ENCODE results near the gene ELMO3.
A peak's percentile ranks its signal among the peaks of the same experiment; 100 is the strongest.

ELMO3 gene

DNA sequence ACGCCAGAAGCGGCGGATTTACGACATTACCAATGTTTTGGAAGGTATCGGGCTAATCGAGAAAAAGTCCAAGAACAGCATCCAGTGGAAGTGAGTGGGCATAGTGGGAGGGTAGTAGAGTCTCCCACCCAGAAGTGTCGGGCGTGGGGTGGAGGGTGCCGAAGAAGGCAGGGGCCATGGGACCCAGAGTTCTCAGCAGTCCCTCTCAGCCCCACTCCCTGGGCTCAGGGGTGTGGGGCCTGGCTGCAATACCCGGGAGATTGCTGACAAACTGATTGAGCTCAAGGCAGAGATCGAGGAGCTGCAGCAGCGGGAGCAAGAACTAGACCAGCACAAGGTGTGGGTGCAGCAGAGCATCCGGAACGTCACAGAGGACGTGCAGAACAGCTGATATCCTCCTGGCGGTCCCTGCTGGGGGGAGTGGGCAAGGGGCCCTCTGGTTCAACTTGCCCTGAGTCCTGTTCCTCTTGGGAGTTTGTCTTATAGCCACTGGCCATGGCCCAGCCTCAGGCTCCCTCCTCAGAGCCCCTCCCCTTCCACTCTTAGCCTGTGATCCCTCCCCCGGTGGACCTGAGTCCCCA, 6.1 kb upstream of the ELMO3 start:
- DNase-seq (ENCODE audit: low read depth), result no peak
- TF ChIP-seq, protein P1, sequence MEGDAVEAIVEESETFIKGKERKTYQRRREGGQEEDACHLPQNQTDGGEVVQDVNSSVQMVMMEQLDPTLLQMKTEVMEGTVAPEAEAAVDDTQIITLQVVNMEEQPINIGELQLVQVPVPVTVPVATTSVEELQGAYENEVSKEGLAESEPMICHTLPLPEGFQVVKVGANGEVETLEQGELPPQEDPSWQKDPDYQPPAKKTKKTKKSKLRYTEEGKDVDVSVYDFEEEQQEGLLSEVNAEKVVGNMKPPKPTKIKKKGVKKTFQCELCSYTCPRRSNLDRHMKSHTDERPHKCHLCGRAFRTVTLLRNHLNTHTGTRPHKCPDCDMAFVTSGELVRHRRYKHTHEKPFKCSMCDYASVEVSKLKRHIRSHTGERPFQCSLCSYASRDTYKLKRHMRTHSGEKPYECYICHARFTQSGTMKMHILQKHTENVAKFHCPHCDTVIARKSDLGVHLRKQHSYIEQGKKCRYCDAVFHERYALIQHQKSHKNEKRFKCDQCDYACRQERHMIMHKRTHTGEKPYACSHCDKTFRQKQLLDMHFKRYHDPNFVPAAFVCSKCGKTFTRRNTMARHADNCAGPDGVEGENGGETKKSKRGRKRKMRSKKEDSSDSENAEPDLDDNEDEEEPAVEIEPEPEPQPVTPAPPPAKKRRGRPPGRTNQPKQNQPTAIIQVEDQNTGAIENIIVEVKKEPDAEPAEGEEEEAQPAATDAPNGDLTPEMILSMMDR (IDR thresholded peaks at IDR 0.05; ENCODE audit: control insufficient read depth, extremely low read depth, insufficient read depth), result no peak
- peak overlapping the region; percentile 95 for H3K4me3 ChIP-seq (ENCODE audit: low read depth, low read length)

DNA sequence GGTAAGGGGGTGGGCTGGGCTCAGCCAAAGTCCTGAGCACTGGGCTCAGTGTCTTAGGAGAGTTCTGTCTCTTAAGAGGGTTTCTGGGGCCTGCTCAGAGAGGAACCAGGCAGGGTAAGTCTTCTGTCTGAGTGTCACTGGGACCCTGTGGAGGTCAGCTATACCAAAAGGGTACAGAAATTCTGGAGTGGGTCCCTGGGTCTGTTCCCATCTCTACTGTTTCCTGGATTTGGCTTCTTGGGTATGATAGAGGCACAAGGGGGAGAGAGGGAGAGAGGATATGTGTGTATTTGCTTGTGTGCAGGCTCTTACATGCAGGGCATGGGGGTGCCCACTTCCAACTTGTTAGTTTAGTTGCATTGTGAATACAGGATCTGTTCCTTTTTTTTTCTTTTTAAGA, 5.4 kb upstream of the ELMO3 start:
- DNase-seq (ENCODE audit: low read depth), result no peak
- H3K4me3 ChIP-seq (ENCODE audit: low read depth, low read length), result peak overlapping the region; percentile 95
- TF ChIP-seq, protein P1 (IDR thresholded peaks at IDR 0.05; ENCODE audit: control insufficient read depth, extremely low read depth, insufficient read depth), result no peak

DNA sequence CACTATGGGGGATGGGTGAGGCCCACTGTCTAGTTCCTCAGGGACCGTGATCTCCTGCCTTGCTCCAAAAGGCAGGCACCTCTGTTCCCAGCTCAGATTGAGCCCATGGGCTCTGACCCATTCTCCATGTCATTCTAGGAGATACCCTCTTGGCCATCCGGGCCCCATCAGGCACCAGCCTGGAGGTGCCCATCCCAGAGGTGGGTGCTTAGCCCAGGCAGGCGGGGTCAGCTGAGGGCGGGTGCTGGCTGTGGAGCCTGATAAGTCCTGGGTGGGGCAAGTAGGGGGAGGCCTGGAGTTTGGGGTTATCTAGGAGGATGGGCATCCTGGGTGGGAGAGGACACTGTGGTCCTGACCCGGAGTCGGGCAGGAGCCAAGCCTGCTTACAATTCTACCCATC, 4.7 kb upstream of the ELMO3 start:
- no peak for DNase-seq (ENCODE audit: low read depth)
- H3K4me3 ChIP-seq (ENCODE audit: low read depth, low read length), result no peak overlapping the region
- TF ChIP-seq, protein P1 (IDR thresholded peaks at IDR 0.05; ENCODE audit: control insufficient read depth, extremely low read depth, insufficient read depth), result no peak

DNA sequence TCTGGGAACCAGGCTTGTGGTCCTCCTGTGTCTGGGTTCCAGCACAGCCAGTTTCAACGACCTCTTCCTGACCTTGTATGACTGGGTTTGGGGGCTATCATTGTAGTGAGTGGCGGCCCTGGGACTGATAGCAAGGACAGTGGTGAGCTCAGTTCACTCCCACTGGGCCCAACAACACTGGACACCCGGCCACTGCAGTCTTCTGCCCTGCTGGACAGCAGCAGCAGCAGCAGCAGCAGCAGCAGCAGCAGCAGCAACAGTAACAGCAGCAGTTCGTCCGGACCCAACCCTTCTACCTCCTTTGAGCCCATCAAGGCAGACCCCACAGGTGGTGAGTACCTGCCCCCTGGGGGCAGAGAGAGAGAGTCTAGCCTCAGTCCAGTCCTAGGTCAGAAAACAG, 3.3 kb upstream of the ELMO3 start:
- no peak for DNase-seq (ENCODE audit: low read depth)
- TF ChIP-seq, protein P1 (IDR thresholded peaks at IDR 0.05; ENCODE audit: control insufficient read depth, extremely low read depth, insufficient read depth), result no peak
- H3K4me3 ChIP-seq (ENCODE audit: low read depth, low read length), result no peak overlapping the region

DNA sequence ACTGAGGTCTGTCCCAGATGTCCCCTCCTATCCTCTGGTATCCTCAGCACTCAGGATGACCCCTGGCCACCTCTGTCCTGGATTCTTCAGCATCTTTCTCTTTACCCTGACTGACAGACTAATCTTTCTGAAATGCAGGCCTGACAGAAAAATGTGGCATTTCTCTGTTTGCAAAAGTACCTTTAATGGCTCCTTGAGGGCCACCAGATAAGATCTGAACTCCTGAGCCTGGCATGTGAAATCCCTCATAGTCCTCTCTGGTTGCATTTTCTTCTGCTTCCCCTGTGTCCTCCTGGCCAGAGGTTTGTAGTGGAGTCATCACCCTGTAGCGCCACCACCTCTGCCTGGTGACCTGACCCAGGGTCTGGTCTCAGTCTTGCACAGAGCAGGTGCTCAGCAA, 2.0 kb upstream of the ELMO3 start:
- H3K4me3 ChIP-seq (ENCODE audit: low read depth, low read length), result no peak overlapping the region
- TF ChIP-seq, protein P1 (IDR thresholded peaks at IDR 0.05; ENCODE audit: control insufficient read depth, extremely low read depth, insufficient read depth), result no peak
- no peak for DNase-seq (ENCODE audit: low read depth)

DNA sequence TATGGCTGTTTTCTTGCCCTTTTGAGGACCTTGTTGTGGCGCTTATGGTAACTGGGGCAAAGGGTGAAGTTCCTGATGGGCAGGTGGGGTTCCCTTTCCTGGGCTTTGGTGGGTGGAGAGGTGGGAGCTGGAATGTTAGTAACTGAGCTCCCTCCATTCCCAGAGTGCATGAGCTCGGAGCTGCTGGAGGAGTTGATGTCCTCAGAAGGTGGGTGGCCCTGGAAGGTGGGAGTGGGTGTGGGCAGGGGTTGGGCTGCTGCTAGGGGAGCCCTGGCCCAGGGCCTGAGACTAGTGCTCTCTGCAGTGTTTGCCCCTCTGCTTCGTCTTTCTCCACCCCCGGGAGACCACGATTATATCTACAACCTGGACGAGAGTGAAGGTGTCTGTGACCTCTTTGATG, 1.2 kb upstream of the ELMO3 start:
- no peak for DNase-seq (ENCODE audit: low read depth)
- TF ChIP-seq, protein P1 (IDR thresholded peaks at IDR 0.05; ENCODE audit: control insufficient read depth, extremely low read depth, insufficient read depth), result no peak
- no peak overlapping the region for H3K4me3 ChIP-seq (ENCODE audit: low read depth, low read length)

DNA sequence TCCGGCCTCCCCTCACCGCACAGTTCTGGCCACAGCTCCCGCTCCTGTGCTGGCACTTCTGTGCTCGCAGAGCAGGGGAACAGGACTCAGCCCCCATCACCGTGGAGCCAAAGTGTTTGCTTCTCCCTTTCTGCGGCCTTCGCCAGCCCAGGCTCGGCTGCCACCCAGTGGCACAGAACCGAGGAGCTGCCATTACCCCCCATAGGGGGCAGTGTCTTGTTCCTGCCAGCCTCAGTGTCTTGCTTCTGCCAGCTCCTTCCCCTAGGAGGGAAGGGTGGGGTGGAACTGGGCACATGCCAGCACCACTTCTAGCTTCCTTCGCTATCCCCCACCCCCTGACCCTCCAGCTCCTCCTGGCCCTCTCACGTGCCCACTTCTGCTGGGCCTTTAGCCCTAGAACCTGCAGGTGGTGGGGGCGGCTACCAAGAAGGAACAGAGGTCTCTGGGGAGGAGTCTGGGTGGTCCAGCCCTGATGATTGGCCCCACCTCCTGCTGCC, 645 bp upstream of the ELMO3 start:
- TF ChIP-seq, protein P1 (IDR thresholded peaks at IDR 0.05; ENCODE audit: control insufficient read depth, extremely low read depth, insufficient read depth), result peak; percentile 85
- H3K4me3 ChIP-seq (ENCODE audit: low read depth, low read length), result peak overlapping the region; percentile 76
- no peak for DNase-seq (ENCODE audit: low read depth)

All from LNCaP clone FGC (cell line).